ENCODE results near the gene IRAK3.

- TF ChIP-seq POLR2A (IDR thresholded peaks at IDR 0.05) (no peak), CTCF (IDR thresholded peaks at IDR 0.05) (no peak)
Measured at GRCh38 chr12:66255737-66256136, 66.7 kb downstream of the IRAK3 start.

All from Peyer's patch (tissue), 4 donors.